Stimulated activated CD8-positive, alpha-beta memory T cell treated with anti-CD3 and anti-CD28 coated beads, Interleukin-4, amount 100 ng/mL, for 1 hour (primary cell): ENCODE data around the gene RPL38.

ENCODE experiments used
- DNase-seq, 2 donors: peaks; one replicate each; pipeline ENCODE4 v3.0.0-alpha.2; 2020; ENCODE audit warnings: low read depth in 2 of 2, low spot score in 1 of 2

RPL38 gene

DNA sequence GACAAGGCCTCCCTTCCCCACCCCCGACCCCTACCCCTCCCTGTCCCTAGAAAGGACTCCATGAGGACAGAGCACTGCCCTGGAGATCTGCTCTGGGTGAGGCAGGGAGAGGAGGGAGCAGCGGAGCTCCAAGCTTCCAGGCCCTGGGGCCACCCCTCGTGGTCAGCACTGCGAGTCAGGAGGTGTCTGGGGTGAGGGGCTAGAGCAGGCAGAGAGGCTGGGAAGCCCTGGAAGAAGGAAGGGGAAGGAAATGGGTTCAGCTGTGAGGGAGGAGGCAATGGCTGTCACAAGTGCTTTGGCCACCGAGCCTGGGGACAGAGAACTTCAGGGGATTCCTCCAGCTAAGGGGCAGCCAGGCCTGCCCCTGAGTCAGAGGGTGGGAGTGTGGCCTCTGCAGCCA lies 42.4 kb downstream of the RPL38 start:
- DNase-seq, result no peak

DNA sequence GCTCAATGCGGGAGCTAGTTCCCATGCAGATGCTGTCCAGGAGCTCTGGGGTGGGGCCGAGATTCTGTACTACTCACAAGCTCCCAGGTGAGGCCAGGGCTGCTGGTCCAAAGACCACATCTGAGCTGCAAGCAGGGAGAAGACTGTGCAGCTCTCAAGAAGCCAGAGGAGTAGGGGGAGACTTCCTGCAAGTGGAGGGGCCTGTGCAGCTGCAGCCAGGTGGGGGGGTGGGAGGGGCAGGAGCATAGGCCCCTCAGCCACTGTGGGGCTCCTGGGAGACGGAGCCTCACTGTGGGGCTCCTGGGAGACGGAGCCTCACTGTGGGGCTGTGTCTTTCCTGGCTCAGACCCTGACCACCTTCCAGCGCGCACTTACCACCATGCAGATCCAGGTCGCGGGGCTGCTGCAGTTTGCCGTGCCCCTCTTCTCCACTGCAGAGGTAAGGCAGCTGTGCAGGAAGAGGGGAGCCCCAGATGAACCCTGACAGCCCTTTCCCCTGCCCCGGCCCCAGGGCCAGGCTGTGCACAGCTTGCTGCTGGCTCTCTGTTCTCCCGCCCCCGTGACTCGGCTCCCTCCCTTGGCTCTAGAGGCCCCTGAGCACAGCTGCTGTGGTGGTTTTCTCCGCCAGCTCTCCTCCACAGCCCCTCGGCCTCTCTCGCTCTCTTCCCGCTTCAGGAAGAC lies 46.3 kb downstream of the RPL38 start:
- DNase-seq, result no peak

DNA sequence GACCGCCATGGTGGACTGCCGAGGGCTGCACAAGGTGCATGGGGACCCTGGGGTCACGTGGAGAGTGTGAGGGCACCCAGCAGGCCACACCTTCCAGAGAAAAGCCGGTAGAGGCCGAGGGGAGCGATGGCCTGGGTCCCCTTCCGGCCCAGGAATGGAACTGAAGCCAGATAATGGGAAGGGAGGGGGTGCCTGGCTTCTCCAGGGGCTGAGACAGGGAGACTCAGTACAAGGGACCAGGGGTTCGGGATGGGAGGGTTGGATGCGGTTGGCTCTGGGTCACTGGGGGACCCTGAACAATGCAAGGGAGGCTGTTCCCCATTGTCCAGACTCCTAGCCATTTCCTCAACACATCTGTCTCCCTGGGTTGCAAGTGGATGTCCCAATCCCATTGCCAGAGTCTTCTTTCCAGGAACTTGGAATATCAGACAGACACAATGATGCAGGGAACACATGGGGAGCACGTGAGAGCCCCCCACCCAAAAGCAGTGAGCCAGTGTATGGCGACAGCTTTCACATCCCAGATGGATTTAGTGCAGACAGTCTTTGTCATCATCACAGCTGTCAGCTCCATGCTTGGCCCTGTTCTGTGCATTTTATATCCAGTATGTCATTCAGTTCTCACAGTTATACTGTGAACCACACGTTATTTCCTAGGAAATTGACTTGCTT lies 47.0 kb downstream of the RPL38 start:
- DNase-seq, result no peak

DNA sequence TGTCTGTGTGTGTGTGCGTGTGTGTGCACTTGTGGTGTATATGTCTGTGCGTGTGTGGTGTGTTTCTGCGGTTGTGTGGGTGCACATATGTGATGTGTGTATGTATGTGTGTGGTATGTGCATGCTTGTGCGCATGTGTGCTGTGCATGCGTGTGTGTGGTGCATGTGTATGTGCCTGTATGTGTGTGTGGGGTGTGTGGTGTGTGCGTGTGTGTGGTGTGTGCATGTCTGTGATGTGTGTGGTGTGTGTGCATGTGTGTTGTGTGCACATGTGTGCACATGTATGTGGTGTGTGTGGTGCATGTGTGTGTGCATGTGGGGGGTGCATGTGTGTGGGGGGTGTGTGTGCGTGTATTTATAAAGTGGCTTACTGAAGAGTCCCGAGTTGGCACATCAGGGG lies 47.6 kb downstream of the RPL38 start:
- no peak for DNase-seq

DNA sequence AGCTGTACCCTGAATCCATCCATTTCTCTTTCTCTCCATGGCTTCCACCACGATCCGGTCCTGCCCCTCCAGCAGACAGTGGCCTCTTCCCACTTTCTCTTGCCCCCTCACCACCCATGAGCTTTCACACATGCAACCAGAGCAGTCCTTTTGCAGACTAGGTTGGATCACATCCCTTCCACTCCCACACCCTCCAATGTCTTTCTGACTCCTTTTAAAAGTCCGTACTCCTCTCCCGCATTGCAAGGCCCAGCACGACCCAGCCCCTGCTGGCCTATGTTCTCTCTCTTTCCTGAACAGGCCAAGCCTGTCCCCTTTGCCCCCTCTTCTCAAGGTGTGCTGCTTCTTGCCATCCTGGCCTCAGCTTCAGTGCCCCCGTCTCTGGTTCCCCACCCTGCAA lies 48.1 kb downstream of the RPL38 start:
- DNase-seq, result no peak

DNA sequence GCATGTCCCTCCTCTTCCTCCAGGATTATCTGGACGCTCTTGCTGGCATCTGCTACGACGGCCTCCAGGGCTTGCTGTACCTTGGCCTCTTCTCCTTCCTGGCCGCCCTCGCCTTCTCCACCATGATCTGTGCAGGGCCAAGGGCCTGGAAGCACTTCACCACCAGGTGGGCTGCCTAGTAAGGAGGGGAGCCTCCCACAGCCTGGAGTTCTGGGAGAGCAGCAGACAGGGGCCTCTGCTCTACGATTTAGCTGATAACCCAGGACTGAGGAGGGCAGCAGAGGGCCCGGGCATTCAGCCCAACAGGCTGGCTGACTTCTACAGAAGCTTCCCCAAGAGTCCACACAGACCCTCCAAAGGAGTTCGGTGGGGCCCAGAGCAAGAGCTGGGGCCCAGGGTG lies 48.7 kb downstream of the RPL38 start:
- no peak for DNase-seq

DNA sequence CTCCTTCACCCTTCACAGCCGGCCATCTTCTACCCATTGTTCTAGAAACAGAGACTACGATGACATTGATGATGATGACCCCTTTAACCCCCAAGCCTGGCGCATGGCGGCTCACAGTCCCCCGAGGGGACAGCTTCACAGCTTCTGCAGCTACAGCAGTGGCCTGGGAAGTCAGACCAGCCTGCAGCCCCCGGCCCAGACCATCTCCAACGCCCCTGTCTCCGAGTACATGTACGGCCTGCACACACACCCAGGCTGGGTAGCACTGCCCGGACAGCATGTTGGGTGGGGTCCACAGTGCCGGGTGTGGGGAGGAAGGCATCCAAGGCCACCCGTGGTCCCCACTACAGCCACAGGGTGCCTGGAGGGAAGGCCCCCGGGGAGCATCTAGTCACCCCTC lies 49.6 kb downstream of the RPL38 start:
- no peak for DNase-seq

DNA sequence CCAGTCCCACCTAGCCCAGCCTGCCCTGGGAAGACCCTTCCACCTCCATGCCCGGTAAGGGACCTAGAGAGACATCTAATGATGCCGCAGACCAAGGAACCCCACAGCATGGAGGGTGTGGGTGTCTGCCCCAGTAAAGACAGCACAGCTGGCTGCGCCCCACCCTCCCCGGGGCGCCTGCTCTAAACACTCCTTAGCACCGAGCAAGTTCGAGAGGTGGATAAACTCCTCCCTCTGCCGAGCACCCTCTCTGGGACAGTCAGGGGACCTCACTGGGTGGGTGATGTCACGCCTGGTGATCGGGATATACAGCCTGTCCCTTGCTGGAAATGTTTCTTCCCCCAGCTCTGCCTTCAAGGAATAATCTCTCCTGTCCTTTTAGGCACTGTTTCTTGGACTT lies 53.8 kb downstream of the RPL38 start:
- DNase-seq, result no peak

DNA sequence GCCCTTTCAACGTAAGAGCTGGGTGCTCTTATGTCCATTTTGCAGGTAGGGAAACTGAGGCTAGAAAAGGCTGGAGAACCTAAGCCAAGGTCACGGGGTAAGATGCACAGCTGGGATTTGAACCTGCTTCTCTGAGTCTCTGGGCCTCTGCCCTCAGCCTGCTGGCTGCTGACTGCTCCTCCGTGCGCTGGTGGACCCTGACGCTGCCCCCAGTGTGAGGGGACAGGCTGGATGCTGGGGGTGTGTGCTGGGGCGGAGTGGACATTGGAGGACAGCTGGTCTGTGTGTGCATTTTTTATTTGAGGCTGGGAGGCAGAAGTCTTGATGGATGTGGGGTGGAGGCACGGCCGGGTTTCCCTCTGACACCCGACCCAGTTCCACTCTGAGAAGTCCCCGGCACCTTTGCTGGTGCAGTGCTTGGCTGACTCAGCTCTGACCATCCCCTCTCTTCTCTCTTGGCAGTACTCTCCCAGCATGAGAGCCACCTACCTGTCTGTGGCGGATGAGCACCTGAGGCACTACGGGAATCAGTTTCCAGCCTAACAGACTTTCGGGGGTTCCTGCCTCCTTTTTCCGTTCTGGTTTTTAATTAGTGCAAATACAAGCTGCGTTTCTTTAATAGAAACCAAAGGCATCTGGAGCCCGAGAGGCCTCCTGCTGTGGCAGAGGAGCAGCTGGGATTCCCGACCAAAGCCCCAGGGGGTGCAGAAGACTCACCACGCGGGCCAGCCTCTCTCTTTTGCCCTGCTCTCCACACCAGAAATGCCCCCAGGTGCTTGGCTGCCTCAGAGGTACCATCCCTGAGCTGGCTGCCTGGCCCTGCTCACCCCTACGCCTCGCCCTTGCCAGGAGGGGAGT lies 56.4 kb downstream of the RPL38 start:
- no peak for DNase-seq
